ENCODE results near the gene THOC5.
A peak's percentile ranks its signal among the peaks of the same experiment; 100 is the strongest.
"Not testable (repeated sequence)": the region's sequence is repeated elsewhere in the genome, so short reads cannot be mapped to it uniquely, and the experiment has no call there.

The THOC5 gene

GRCh38 chr22:29550005-29550404 is 3.6 kb downstream of the THOC5 start:
- Histone ChIP-seq H3K27me3 (ENCODE audit: insufficient read depth, poor library complexity, severe bottlenecking) (no peaks in the 10 kb centered on the region), H3K4me3 (replicated peaks; ENCODE audit: insufficient read depth, low read length) (no peak overlapping the region), H3K27ac (replicated peaks) (no peak overlapping the region)
- TF ChIP-seq REST (IDR thresholded peaks at IDR 0.05; ENCODE audit: insufficient replicate concordance, low read depth) = no peak
- no peak for TF ChIP-seq SPI1 (IDR thresholded peaks at IDR 0.05; ENCODE audit: borderline replicate concordance, low read depth)
- no peak for TF ChIP-seq POLR2AphosphoS5 (IDR thresholded peaks at IDR 0.05; ENCODE audit: low read depth)
- TF ChIP-seq CTCF (IDR thresholded peaks at IDR 0.05; ENCODE audit: insufficient read depth, low read length) = no peak
- TF ChIP-seq GABPA (IDR thresholded peaks at IDR 0.05; ENCODE audit: low read depth) = no peak
- no peak for DNase-seq (ENCODE audit: low read depth in 1 of 2, low spot score in 1 of 2)

GRCh38 chr22:29545045-29545444 is 8.5 kb downstream of the THOC5 start:
- DNase-seq (ENCODE audit: low read depth in 1 of 2, low spot score in 1 of 2); H3K27ac ChIP-seq (replicated peaks); H3K4me3 ChIP-seq (replicated peaks; ENCODE audit: insufficient read depth, low read length); H3K27me3 ChIP-seq (ENCODE audit: insufficient read depth, poor library complexity, severe bottlenecking): not testable (repeated sequence)

GRCh38 chr22:29541845-29542244 is 11.7 kb downstream of the THOC5 start:
- no peak overlapping the region for H3K4me3 ChIP-seq (replicated peaks; ENCODE audit: insufficient read depth, low read length)
- H3K27me3 ChIP-seq (ENCODE audit: insufficient read depth, poor library complexity, severe bottlenecking) = no peaks in the 10 kb centered on the region
- H3K27ac ChIP-seq (replicated peaks) = peak overlapping the region; percentile 42
- no peak for TF ChIP-seq REST (IDR thresholded peaks at IDR 0.05; ENCODE audit: insufficient replicate concordance, low read depth)
- TF ChIP-seq SPI1 (IDR thresholded peaks at IDR 0.05; ENCODE audit: borderline replicate concordance, low read depth) = peak; percentile 87
- TF ChIP-seq GABPA (IDR thresholded peaks at IDR 0.05; ENCODE audit: low read depth) = no peak
- no peak for TF ChIP-seq CTCF (IDR thresholded peaks at IDR 0.05; ENCODE audit: insufficient read depth, low read length)
- no peak for TF ChIP-seq POLR2AphosphoS5 (IDR thresholded peaks at IDR 0.05; ENCODE audit: low read depth)
- peak; percentile 25 to 67 for DNase-seq (ENCODE audit: low read depth in 1 of 2, low spot score in 1 of 2)

- no peak for TF ChIP-seq SPI1 (IDR thresholded peaks at IDR 0.05; ENCODE audit: borderline replicate concordance, low read depth)
- TF ChIP-seq REST (IDR thresholded peaks at IDR 0.05; ENCODE audit: insufficient replicate concordance, low read depth) = no peak
- TF ChIP-seq GABPA (IDR thresholded peaks at IDR 0.05; ENCODE audit: low read depth) = no peak
- no peak for TF ChIP-seq CTCF (IDR thresholded peaks at IDR 0.05; ENCODE audit: insufficient read depth, low read length)
- no peak for TF ChIP-seq POLR2AphosphoS5 (IDR thresholded peaks at IDR 0.05; ENCODE audit: low read depth)
- DNase-seq (ENCODE audit: low read depth in 1 of 2, low spot score in 1 of 2) = no peak
These were observed 14.5 kb downstream of the THOC5 start for GRCh38 chr22:29539105-29539504.

More at GRCh38 chr22:29539105-29539504, 14.5 kb downstream of the THOC5 start:
- H3K27ac ChIP-seq (replicated peaks) = no peak overlapping the region
- H3K4me3 ChIP-seq (replicated peaks; ENCODE audit: insufficient read depth, low read length) = no peak overlapping the region
- no peaks in the 10 kb centered on the region for H3K27me3 ChIP-seq (ENCODE audit: insufficient read depth, poor library complexity, severe bottlenecking)
